Measurements from ENCODE around the gene WDR72. TPM values are rescaled to one million over a fixed set of nuclear protein-coding genes. Genes with fewer than 3 reads are reported as not detected.

WDR72 gene
- total and polyA plus RNA-seq, 4 experiments from 2014 or later, result not detected

- peaks cover 0 to 5% of the 10 kb centered on the region in 2 donors for H3K27me3 Mint-ChIP-seq
- intact Hi-C loops (cut with micrococcal nuclease), result no loop called here
- Histone ChIP-seq H3K27ac (ENCODE audit: low read depth, low read length) (no peak overlapping the region), H3K27me3 (ENCODE audit: insufficient read depth, low read length) (no peaks in the 10 kb centered on the region), H3K4me1 (ENCODE audit: insufficient read depth, low read length) (no peaks in the 10 kb centered on the region), H3K36me3 (ENCODE audit: insufficient read depth, low read length) (no peaks in the 10 kb centered on the region), H3K9me3 (ENCODE audit: control insufficient read depth in 1 of 2, low read length in 2 of 2) (no peaks in the 10 kb centered on the region), H3K4me3 (ENCODE audit: low read length in 2 of 2) (no peak overlapping the region)
- DNase-seq, result no peak
- no peaks in the 10 kb centered on the region for H3K4me1 Mint-ChIP-seq
- ChIA-PET CTCF (ENCODE audit: partially characterized antibody) (no interaction called here), POLR2A (ENCODE audit: partially characterized antibody) (no interaction called here)
- H3K4me3 Mint-ChIP-seq, result no peak overlapping the region
- peaks cover 0 to 8% (median 0%) of the 10 kb centered on the region in 8 donors for H3K9me3 Mint-ChIP-seq
- no peak overlapping the region for H3K27ac Mint-ChIP-seq
- H3K36me3 Mint-ChIP-seq, result no peaks in the 10 kb centered on the region
Observed at GRCh38 chr15:53566912-53567311, 192.6 kb downstream of the WDR72 start.

GRCh38 chr15:53565721-53566120 is 193.7 kb downstream of the WDR72 start:
- no peaks in the 10 kb centered on the region for H3K9me3 ChIP-seq (ENCODE audit: control insufficient read depth in 1 of 2, low read length in 2 of 2)
- Mint-ChIP-seq H3K36me3 (no peaks in the 10 kb centered on the region), H3K27me3 (peaks cover 0 to 5% of the 10 kb centered on the region in 2 donors), H3K9me3 (peaks cover 0 to 6% (median 0%) of the 10 kb centered on the region in 8 donors), H3K27ac (no peak overlapping the region), H3K4me1 (no peaks in the 10 kb centered on the region), H3K4me3 (no peak overlapping the region)
- ChIA-PET POLR2A (ENCODE audit: partially characterized antibody) (no interaction called here), CTCF (ENCODE audit: partially characterized antibody) (no interaction called here)
- no peak overlapping the region for H3K4me3 ChIP-seq (ENCODE audit: low read length in 2 of 2)
- H3K27ac ChIP-seq (ENCODE audit: low read depth, low read length), result no peak overlapping the region
- no peaks in the 10 kb centered on the region for H3K4me1 ChIP-seq (ENCODE audit: insufficient read depth, low read length)
- H3K27me3 ChIP-seq (ENCODE audit: insufficient read depth, low read length), result no peaks in the 10 kb centered on the region
- no peak for DNase-seq
- H3K36me3 ChIP-seq (ENCODE audit: insufficient read depth, low read length), result no peaks in the 10 kb centered on the region
- intact Hi-C loops (cut with micrococcal nuclease), result no loop called here

GRCh38 chr15:53564647-53565046 is 194.8 kb downstream of the WDR72 start:
- H3K27ac Mint-ChIP-seq, result no peak overlapping the region
- no peak for DNase-seq
- H3K4me3 Mint-ChIP-seq, result no peak overlapping the region
- no peaks in the 10 kb centered on the region for H3K36me3 Mint-ChIP-seq
- H3K36me3 ChIP-seq (ENCODE audit: insufficient read depth, low read length), result no peaks in the 10 kb centered on the region
- no peaks in the 10 kb centered on the region for H3K27me3 ChIP-seq (ENCODE audit: insufficient read depth, low read length)
- H3K27ac ChIP-seq (ENCODE audit: low read depth, low read length), result no peak overlapping the region
- ChIA-PET POLR2A (ENCODE audit: partially characterized antibody) (no interaction called here), CTCF (ENCODE audit: partially characterized antibody) (no interaction called here)
- no peaks in the 10 kb centered on the region for H3K4me1 ChIP-seq (ENCODE audit: insufficient read depth, low read length)
- no peak overlapping the region for H3K4me3 ChIP-seq (ENCODE audit: low read length in 2 of 2)
- H3K4me1 Mint-ChIP-seq, result no peaks in the 10 kb centered on the region
- intact Hi-C loops (cut with micrococcal nuclease), result no loop called here
- peaks cover 0 to 2% (median 0%) of the 10 kb centered on the region in 8 donors for H3K9me3 Mint-ChIP-seq
- H3K27me3 Mint-ChIP-seq, result peaks cover 0 to 5% of the 10 kb centered on the region in 2 donors
- no peaks in the 10 kb centered on the region for H3K9me3 ChIP-seq (ENCODE audit: control insufficient read depth in 1 of 2, low read length in 2 of 2)

GRCh38 chr15:53563627-53564026 is 195.8 kb downstream of the WDR72 start:
- ChIA-PET POLR2A (ENCODE audit: partially characterized antibody) (no interaction called here), CTCF (ENCODE audit: partially characterized antibody) (no interaction called here)
- Histone ChIP-seq H3K9me3 (ENCODE audit: control insufficient read depth in 1 of 2, low read length in 2 of 2) (no peaks in the 10 kb centered on the region), H3K4me1 (ENCODE audit: insufficient read depth, low read length) (no peaks in the 10 kb centered on the region), H3K4me3 (ENCODE audit: low read length in 2 of 2) (no peak overlapping the region), H3K36me3 (ENCODE audit: insufficient read depth, low read length) (no peaks in the 10 kb centered on the region), H3K27ac (ENCODE audit: low read depth, low read length) (no peak overlapping the region), H3K27me3 (ENCODE audit: insufficient read depth, low read length) (no peaks in the 10 kb centered on the region)
- intact Hi-C loops (cut with micrococcal nuclease), result no loop called here
- Mint-ChIP-seq H3K27ac (no peak overlapping the region), H3K36me3 (no peaks in the 10 kb centered on the region), H3K27me3 (peaks cover 0 to 5% of the 10 kb centered on the region in 2 donors), H3K9me3 (peaks cover 0 to 2% (median 0%) of the 10 kb centered on the region in 8 donors), H3K4me3 (no peak overlapping the region), H3K4me1 (no peaks in the 10 kb centered on the region)
- DNase-seq, result no peak

- Mint-ChIP-seq H3K27ac (no peak overlapping the region), H3K9me3 (peaks cover 0 to 5% (median 0%) of the 10 kb centered on the region in 8 donors), H3K36me3 (no peaks in the 10 kb centered on the region), H3K4me3 (no peak overlapping the region), H3K4me1 (no peaks in the 10 kb centered on the region), H3K27me3 (no peaks in the 10 kb centered on the region)
- Histone ChIP-seq H3K4me1 (ENCODE audit: insufficient read depth, low read length) (no peaks in the 10 kb centered on the region), H3K27me3 (ENCODE audit: insufficient read depth, low read length) (no peaks in the 10 kb centered on the region), H3K9me3 (ENCODE audit: control insufficient read depth in 1 of 2, low read length in 2 of 2) (no peaks in the 10 kb centered on the region), H3K27ac (ENCODE audit: low read depth, low read length) (no peak overlapping the region), H3K36me3 (ENCODE audit: insufficient read depth, low read length) (no peaks in the 10 kb centered on the region), H3K4me3 (ENCODE audit: low read length in 2 of 2) (no peak overlapping the region)
- CTCF ChIA-PET (ENCODE audit: partially characterized antibody), result interaction anchor here (1.1 kb wide), 1 partner anchor 9 kb away, joined by 3 read pairs; no protein-coding TSS in a partner anchor
- intact Hi-C loops (cut with micrococcal nuclease), result no loop called here
- POLR2A ChIA-PET (ENCODE audit: partially characterized antibody), result no interaction called here
- no peak for DNase-seq
Observed at GRCh38 chr15:53559364-53560277, 199.8 kb downstream of the WDR72 start.

- ChIA-PET CTCF (ENCODE audit: partially characterized antibody) (interaction anchor here (1.1 kb wide), 1 partner anchor 8 kb away, joined by 3 read pairs; no protein-coding TSS in a partner anchor), POLR2A (ENCODE audit: partially characterized antibody) (no interaction called here)
- Mint-ChIP-seq H3K4me3 (no peak overlapping the region), H3K9me3 (peaks cover 0 to 5% (median 0%) of the 10 kb centered on the region in 8 donors), H3K27ac (no peak overlapping the region), H3K4me1 (no peaks in the 10 kb centered on the region), H3K27me3 (no peaks in the 10 kb centered on the region), H3K36me3 (no peaks in the 10 kb centered on the region)
- intact Hi-C loops (cut with micrococcal nuclease), result no loop called here
- no peak overlapping the region for H3K27ac ChIP-seq (ENCODE audit: low read depth, low read length)
- no peaks in the 10 kb centered on the region for H3K4me1 ChIP-seq (ENCODE audit: insufficient read depth, low read length)
- no peaks in the 10 kb centered on the region for H3K27me3 ChIP-seq (ENCODE audit: insufficient read depth, low read length)
- H3K36me3 ChIP-seq (ENCODE audit: insufficient read depth, low read length), result no peaks in the 10 kb centered on the region
- no peaks in the 10 kb centered on the region for H3K9me3 ChIP-seq (ENCODE audit: control insufficient read depth in 1 of 2, low read length in 2 of 2)
- no peak overlapping the region for H3K4me3 ChIP-seq (ENCODE audit: low read length in 2 of 2)
- no peak for DNase-seq
Observed at GRCh38 chr15:53558384-53558783, 201.1 kb downstream of the WDR72 start.

- intact Hi-C loops (cut with micrococcal nuclease), result no loop called here
- H3K4me1 ChIP-seq (ENCODE audit: insufficient read depth, low read length), result no peaks in the 10 kb centered on the region
- POLR2A ChIA-PET (ENCODE audit: partially characterized antibody), result no interaction called here
- H3K9me3 ChIP-seq (ENCODE audit: control insufficient read depth in 1 of 2, low read length in 2 of 2), result no peaks in the 10 kb centered on the region
- H3K9me3 Mint-ChIP-seq, result peaks cover 0 to 5% (median 0%) of the 10 kb centered on the region in 8 donors
- DNase-seq, result no peak
- H3K27me3 Mint-ChIP-seq, result no peaks in the 10 kb centered on the region
- CTCF ChIA-PET (ENCODE audit: partially characterized antibody), result no interaction called here
- no peaks in the 10 kb centered on the region for H3K36me3 ChIP-seq (ENCODE audit: insufficient read depth, low read length)
- no peaks in the 10 kb centered on the region for H3K27me3 ChIP-seq (ENCODE audit: insufficient read depth, low read length)
- H3K36me3 Mint-ChIP-seq, result no peaks in the 10 kb centered on the region
- H3K4me1 Mint-ChIP-seq, result no peaks in the 10 kb centered on the region
- no peak overlapping the region for H3K27ac Mint-ChIP-seq
- H3K27ac ChIP-seq (ENCODE audit: low read depth, low read length), result no peak overlapping the region
- H3K4me3 Mint-ChIP-seq, result no peak overlapping the region
- no peak overlapping the region for H3K4me3 ChIP-seq (ENCODE audit: low read length in 2 of 2)
Observed at GRCh38 chr15:53555226-53555625, 204.2 kb downstream of the WDR72 start.
